ENCODE data around the gene EFCAB6. TPM values are rescaled to one million over a fixed set of nuclear protein-coding genes. Genes with fewer than 3 reads are reported as not detected.

The EFCAB6 gene
- total RNA-seq, 1 experiment from 2014 or later = 0.52 TPM

GRCh38 chr22:43535336-43535735 is 276.8 kb downstream of the EFCAB6 start:
- ATAC-seq (no peak), DNase-seq (ENCODE audit: low read depth, low spot score) (no peak)
- Histone ChIP-seq H2AFZ (ENCODE audit: low read depth, low read length, poor library complexity, severe bottlenecking) (no peak overlapping the region), H4K20me1 (ENCODE audit: insufficient read depth) (no peaks in the 10 kb centered on the region), H3K9me2 (ENCODE audit: insufficient read depth) (no peaks in the 10 kb centered on the region), H3K9ac (ENCODE audit: low read length) (no peak overlapping the region), H3K9me3 (ENCODE audit: control insufficient read depth in 1 of 2, insufficient read depth in 1 of 2, low read depth in 1 of 2, low read length in 2 of 2) (no peaks in the 10 kb centered on the region), H3K27ac (ENCODE audit: low read depth, low read length) (no peak overlapping the region), H3K4me3 (replicated peaks in 1 of 2; ENCODE audit: low read depth in 1 of 2, low read length in 2 of 2) (no peak overlapping the region), H3K79me2 (ENCODE audit: insufficient read depth, low read length) (no peaks in the 10 kb centered on the region), H3K4me2 (ENCODE audit: low read length) (no peak overlapping the region), H3K4me1 (ENCODE audit: control insufficient read depth in 1 of 2, insufficient read depth in 2 of 2, low read length in 2 of 2) (no peaks in the 10 kb centered on the region), H3K27me3 (ENCODE audit: insufficient read depth, low read length) (peaks cover 36% of the 10 kb centered on the region), H3K36me3 (ENCODE audit: control insufficient read depth in 1 of 2, insufficient read depth in 2 of 2, low read length in 2 of 2) (no peaks in the 10 kb centered on the region)
- intact Hi-C loops (cut with micrococcal nuclease) = no loop called here
- RAD21 ChIA-PET (ENCODE audit: low non-redundant PET in 1 of 2, low total read pairs in 2 of 2, uncharacterized antibody in 2 of 2, unreplicated experiment in 2 of 2) = no interaction called here
- CTCF ChIA-PET = no interaction called here
- no TSS peak for BruUV-seq (replicated peaks)
- TF ChIP-seq EZH2phosphoT487 (IDR thresholded peaks at IDR 0.05; ENCODE audit: borderline replicate concordance) (no peak), EZH2 (IDR thresholded peaks at IDR 0.05) (no peak), ZBTB33 (IDR thresholded peaks at IDR 0.05; ENCODE audit: extremely low read depth, insufficient replicate concordance, low read length) (no peak), ELF1 (IDR thresholded peaks at IDR 0.05; ENCODE audit: borderline replicate concordance, low read depth) (no peak), CTCF (IDR thresholded peaks at IDR 0.05 in 2 of 3, conservative IDR thresholded peaks at IDR 0.05 in 1 of 3; ENCODE audit: borderline replicate concordance in 1 of 3, insufficient read depth in 1 of 3, low read depth in 2 of 3, low read length in 2 of 3) (no peak), POLR2A (IDR thresholded peaks at IDR 0.05; ENCODE audit: borderline replicate concordance, extremely low read depth, insufficient read depth, insufficient read length) (no peak), CEBPB (IDR thresholded peaks at IDR 0.05; ENCODE audit: low read depth) (no peak), SIN3A (IDR thresholded peaks at IDR 0.05; ENCODE audit: low read depth) (no peak), ATF3 (IDR thresholded peaks at IDR 0.05) (no peak), ZFX (IDR thresholded peaks at IDR 0.05) (no peak), CBX3 (IDR thresholded peaks at IDR 0.05; ENCODE audit: low read depth) (no peak), YY1 (IDR thresholded peaks at IDR 0.05; ENCODE audit: extremely low read depth, insufficient replicate concordance, low read depth, low read length) (no peak), SP1 (IDR thresholded peaks at IDR 0.05; ENCODE audit: low read depth) (no peak), REST (IDR thresholded peaks at IDR 0.05; ENCODE audit: low read depth) (no peak), JUND (IDR thresholded peaks at IDR 0.05) (no peak), POLR2AphosphoS5 (IDR thresholded peaks at IDR 0.05; ENCODE audit: low read depth, low read length) (no peak), MAX (IDR thresholded peaks at IDR 0.05) (no peak), FOSL1 (IDR thresholded peaks at IDR 0.05; ENCODE audit: low read depth) (no peak)
- POLR2A ChIA-PET = no interaction called here
